H1 (cell line): Measurements from ENCODE around the gene GCSAM. TPM values are rescaled to one million over a fixed set of nuclear protein-coding genes. Genes with fewer than 3 reads are reported as not detected.

Experiments
- ATF2 ChIP-seq: IDR thresholded peaks from 2 replicates; pipeline ENCODE4 v1.6.1; 2012; ENCODE audit warnings: low read length, inconsistent platforms
- CTCF ChIP-seq, 3 experiments: IDR thresholded peaks; 1 replicate in 2 of 3; 2 replicates in 1 of 3; pipeline versions ENCODE4 v1.5.1 to v1.6.1; 2011; ENCODE audit warnings: low read length in 3 of 3, mild to moderate bottlenecking in 3 of 3, inconsistent platforms in 2 of 3, low read depth in 1 of 3, moderate library complexity in 1 of 3; ENCODE audit not compliant: insufficient read depth in 1 of 3; ENCODE audit errors: control extremely low read depth in 1 of 3
- SIN3A ChIP-seq, 2 experiments: IDR thresholded peaks in 1 of 2; conservative IDR thresholded peaks in 1 of 2; 2 replicates each; pipeline ENCODE4 v1.6.1; 2011 to 2012; ENCODE audit warnings: low read length in 2 of 2, improper control_type of control experiment in 1 of 2, low read depth in 1 of 2, mild to moderate bottlenecking in 1 of 2
- polyA plus RNA-seq, 7 experiments: library from polyadenylated mRNA; depleted of rRNA in 3 of 7; stranded (reverse) in 5 of 7; unstranded in 2 of 7; fragments of >200 nt in 5 of 7; fragments of 200-250 nt in 2 of 7; gene quantifications; 1 replicate in 5 of 7; 2 replicates in 1 of 7; 4 replicates in 1 of 7; pipeline versions ENCODE4 v1.2.1 to v1.2.3, GENCODE V29; 2011 to 2013; ENCODE audit warnings: missing spikeins in 2 of 7, mixed read lengths in 2 of 7
- total RNA-seq: library from RNA; stranded (reverse); fragmentation: NEBNext Ultra II Directional; extraction: Animal tissue kit (Norgen Biotek cat#: 25700); gene quantifications from 2 replicates; pipeline ENCODE4 v1.2.1, GENCODE V29; 2021

GCSAM gene
- total and polyA plus RNA-seq, 2 of the 8 experiments (the other 6 are each of a cell fraction or from before 2014, with no cell fraction given), result not detected

GRCh38 chr3:112097378-112097777 lies 35.7 kb downstream of the GCSAM start (continued):
- TF ChIP-seq ATF2 (no peak), CTCF (IDR thresholded peaks at IDR 0.05; ENCODE audit: control extremely low read depth in 1 of 3, insufficient read depth in 1 of 3, low read depth in 1 of 3, low read length in 3 of 3) (no peak), SIN3A (conservative IDR thresholded peaks at IDR 0.05 in 1 of 2, IDR thresholded peaks at IDR 0.05 in 1 of 2; ENCODE audit: low read depth in 1 of 2, low read length in 2 of 2) (no peak)
